Caco-2 (cell line): ENCODE data around the gene FLOT2. TPM values are rescaled to one million over a fixed set of nuclear protein-coding genes. Genes with fewer than 3 reads are reported as not detected.
A peak's percentile ranks its signal among the peaks of the same experiment; 100 is the strongest.

Experiments used
- BruUV-seq: library from RNA; stranded (reverse); fragments of 400-500 nt; replicated peaks from 2 replicates; lab custom pipeline; 2021; lab: Mats Ljungman, UMichigan
- CTCF ChIA-PET: fragments of 300-600 bp; sonication (Branson Sonifier 250); formaldehyde crosslinking; loops from one replicate; lab custom pipeline; 2022; ENCODE audit warnings: antibody characterized with exemption; lab: Charles Lee
- POLR2A ChIA-PET: fragments of 300-600 bp; sonication (Branson Sonifier 250); formaldehyde crosslinking; loops from one replicate; lab custom pipeline; 2022; ENCODE audit warnings: antibody characterized with exemption; lab: Charles Lee
- DNase-seq, 2 experiments: peaks; one replicate each; pipeline versions ENCODE4 v3.0.0 to v3.0.0-alpha.2; 2020 to 2022
- H3K27me3 ChIP-seq: replicated peaks from 2 replicates; pipeline ENCODE4 v1.6.0; 2011; ENCODE audit warnings: low read length; ENCODE audit not compliant: control insufficient read depth, insufficient read depth
- H3K36me3 ChIP-seq: 2 replicates; pipeline ENCODE4 v1.5.1; 2011; ENCODE audit warnings: low read length; ENCODE audit not compliant: control insufficient read depth, insufficient read depth
- H3K4me1 ChIP-seq: fragments of 250-450 bp; sonication (Bioruptor Pico); 2 replicates; pipeline ENCODE4 v1.5.1; 2020; ENCODE audit warnings: mild to moderate bottlenecking
- H3K4me3 ChIP-seq: 2 replicates; pipeline ENCODE4 v1.5.1; 2011; ENCODE audit warnings: low read depth, mild to moderate bottlenecking, control low read depth, low read length
- H3K9me3 ChIP-seq: fragments of 250-450 bp; sonication (Bioruptor Pico); 2 replicates; pipeline ENCODE4 v1.5.1; 2020; ENCODE audit warnings: mild to moderate bottlenecking, moderate library complexity
- H3K27ac Mint-ChIP-seq: one replicate; pipeline ENCODE4 v1.8.0; 2022; ENCODE audit warnings: mixed read lengths; ENCODE audit not compliant: unreplicated experiment
- H3K27me3 Mint-ChIP-seq: one replicate; pipeline ENCODE4 v1.8.0; 2022; ENCODE audit warnings: mixed read lengths; ENCODE audit not compliant: insufficient read depth, unreplicated experiment
- H3K36me3 Mint-ChIP-seq: one replicate; pipeline ENCODE4 v1.8.0; 2022; ENCODE audit warnings: mild to moderate bottlenecking, mixed read lengths; ENCODE audit not compliant: insufficient read depth, unreplicated experiment
- H3K4me1 Mint-ChIP-seq: one replicate; pipeline ENCODE4 v1.8.0; 2022; ENCODE audit warnings: low read depth, mixed read lengths; ENCODE audit not compliant: unreplicated experiment
- H3K4me3 Mint-ChIP-seq: one replicate; pipeline ENCODE4 v1.8.0; 2022; ENCODE audit warnings: mild to moderate bottlenecking, moderate library complexity, mixed read lengths; ENCODE audit not compliant: unreplicated experiment
- H3K9me3 Mint-ChIP-seq: one replicate; pipeline ENCODE4 v1.8.0; 2022; ENCODE audit warnings: mixed read lengths; ENCODE audit not compliant: unreplicated experiment
- intact Hi-C: fragments of 100-400 bp; cut with micrococcal nuclease; formaldehyde crosslinking; loops from one replicate; pipeline ENCODE4 v1.10.0; 2022; ENCODE audit not compliant: unreplicated experiment
- total RNA-seq: library from RNA; stranded (reverse); gene quantifications from 2 replicates; pipeline ENCODE4 v1.2.3, GENCODE V29; 2022
- TF ChIP-seq, protein P1 (sequence below), 2 experiments: fragments of 200-600 bp in 1 of 2; IDR thresholded peaks; 1 replicate in 1 of 2; 2 replicates in 1 of 2; pipeline versions ENCODE4 v1.5.1 to v1.8.0; 2011 to 2022; ENCODE audit warnings: antibody characterized with exemption in 1 of 2, control low read depth in 1 of 2, inconsistent platforms in 1 of 2, low read depth in 1 of 2, low read length in 1 of 2, mild to moderate bottlenecking in 1 of 2, moderate library complexity in 1 of 2; ENCODE audit not compliant: insufficient read depth in 1 of 2, severe bottlenecking in 1 of 2, unreplicated experiment in 1 of 2

The FLOT2 gene
- total RNA-seq, 1 experiment from 2014 or later = 189 TPM

DNA sequence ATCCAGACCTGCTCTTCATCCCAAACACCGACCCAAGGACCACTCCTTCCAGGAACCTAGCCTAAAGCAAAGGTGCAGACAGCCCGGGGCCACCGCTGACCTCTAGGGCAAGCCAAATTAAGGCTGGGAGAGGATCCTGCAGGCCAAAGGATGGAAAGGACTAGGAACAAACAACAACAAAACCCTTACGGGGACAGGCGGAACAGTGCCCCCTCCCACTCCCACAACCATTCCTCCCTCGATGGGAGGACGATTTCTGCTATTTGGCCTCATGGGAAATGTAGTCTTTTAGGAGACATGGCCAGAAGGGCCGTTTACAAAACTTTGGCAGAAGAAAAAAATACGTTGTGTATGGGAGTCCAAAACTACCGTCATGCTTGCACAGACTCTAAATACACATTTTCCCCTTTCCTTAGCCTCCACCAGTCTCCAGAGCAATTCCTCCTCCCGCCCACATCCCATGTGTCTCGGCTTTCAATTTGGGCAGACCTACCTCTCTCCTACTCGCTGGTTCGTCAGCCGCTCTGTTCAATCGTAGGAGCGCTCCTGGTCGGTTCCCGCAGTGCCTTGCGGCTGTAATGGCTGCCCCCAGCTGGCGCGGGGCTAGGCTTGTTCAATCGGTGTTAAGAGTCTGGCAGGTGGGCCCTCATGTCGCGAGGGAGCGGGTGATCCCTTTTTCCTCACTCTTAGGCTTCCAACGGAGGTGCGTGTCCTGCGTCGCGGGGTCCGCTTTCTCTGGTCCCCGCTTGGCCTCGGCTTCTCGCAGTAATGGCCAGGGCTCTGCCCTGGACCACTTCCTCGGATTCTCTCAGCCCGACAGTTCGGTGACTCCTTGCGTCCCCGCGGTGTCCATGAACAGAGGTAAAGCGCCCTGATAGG, 42.8 kb downstream of the FLOT2 start, which contains the start of gene ERAL1:
Gene ERAL1, plus strand, starts transcription at position 560 of the 879 bp plus-strand sequence. Its CDS starts 19 bp downstream, at position 579.
- TF ChIP-seq, protein P1, sequence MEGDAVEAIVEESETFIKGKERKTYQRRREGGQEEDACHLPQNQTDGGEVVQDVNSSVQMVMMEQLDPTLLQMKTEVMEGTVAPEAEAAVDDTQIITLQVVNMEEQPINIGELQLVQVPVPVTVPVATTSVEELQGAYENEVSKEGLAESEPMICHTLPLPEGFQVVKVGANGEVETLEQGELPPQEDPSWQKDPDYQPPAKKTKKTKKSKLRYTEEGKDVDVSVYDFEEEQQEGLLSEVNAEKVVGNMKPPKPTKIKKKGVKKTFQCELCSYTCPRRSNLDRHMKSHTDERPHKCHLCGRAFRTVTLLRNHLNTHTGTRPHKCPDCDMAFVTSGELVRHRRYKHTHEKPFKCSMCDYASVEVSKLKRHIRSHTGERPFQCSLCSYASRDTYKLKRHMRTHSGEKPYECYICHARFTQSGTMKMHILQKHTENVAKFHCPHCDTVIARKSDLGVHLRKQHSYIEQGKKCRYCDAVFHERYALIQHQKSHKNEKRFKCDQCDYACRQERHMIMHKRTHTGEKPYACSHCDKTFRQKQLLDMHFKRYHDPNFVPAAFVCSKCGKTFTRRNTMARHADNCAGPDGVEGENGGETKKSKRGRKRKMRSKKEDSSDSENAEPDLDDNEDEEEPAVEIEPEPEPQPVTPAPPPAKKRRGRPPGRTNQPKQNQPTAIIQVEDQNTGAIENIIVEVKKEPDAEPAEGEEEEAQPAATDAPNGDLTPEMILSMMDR (IDR thresholded peaks at IDR 0.05; ENCODE audit: insufficient read depth in 1 of 2, low read depth in 1 of 2, low read length in 1 of 2, severe bottlenecking in 1 of 2, unreplicated experiment in 1 of 2) = no peak
- Histone ChIP-seq H3K9me3 (no peaks in the 10 kb centered on the region), H3K27me3 (no peaks in the 10 kb centered on the region), H3K4me1 (no peaks in the 10 kb centered on the region), H3K36me3 (peaks cover 4% of the 10 kb centered on the region), H3K4me3 (peak within 1 kb of the TSS; percentile 86)
- no peaks in the 10 kb centered on the region for H3K27me3 Mint-ChIP-seq
- H3K27ac Mint-ChIP-seq = peak within 1 kb of the TSS; percentile 82
- H3K9me3 Mint-ChIP-seq = no peaks in the 10 kb centered on the region
- H3K4me3 Mint-ChIP-seq = peak within 1 kb of the TSS; percentile 93
- H3K4me1 Mint-ChIP-seq = no peaks in the 10 kb centered on the region
- POLR2A ChIA-PET = no interaction called here
- peak; percentile 87 to 88 for DNase-seq
- intact Hi-C loops = no loop called here
- BruUV-seq = no TSS peak
- CTCF ChIA-PET = interaction anchor here (0.5 to 1.2 kb wide), 3 partner anchors 24 to 32 kb away, joined by 4 to 9 read pairs (median 7); no protein-coding TSS in a partner anchor
- H3K36me3 Mint-ChIP-seq = peaks cover 34% of the 10 kb centered on the region

DNA sequence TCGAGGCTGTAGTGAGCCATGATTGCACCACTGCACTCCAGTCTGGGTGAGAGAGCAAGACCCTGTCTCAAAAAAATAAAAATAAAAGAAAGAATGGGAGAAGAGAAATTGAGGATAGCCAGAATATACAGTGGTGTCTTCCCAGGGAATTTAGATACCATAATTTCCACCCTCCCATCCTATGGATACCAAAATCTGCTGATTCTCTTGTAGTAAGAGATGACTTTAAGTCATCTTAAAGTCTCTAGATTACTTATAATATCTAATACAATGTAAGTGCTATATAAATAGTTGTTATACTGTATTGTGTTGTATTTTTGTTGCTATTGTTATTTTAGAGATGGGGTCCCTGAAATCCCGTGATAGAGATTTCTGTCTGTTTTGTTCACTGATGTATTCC, 44.2 kb downstream of the FLOT2 start:
- Mint-ChIP-seq H3K4me1 (no peaks in the 10 kb centered on the region), H3K9me3 (no peaks in the 10 kb centered on the region), H3K4me3 (no peak overlapping the region), H3K36me3 (peaks cover 20% of the 10 kb centered on the region), H3K27ac (no peak overlapping the region), H3K27me3 (no peaks in the 10 kb centered on the region)
- no peak for DNase-seq
- CTCF ChIA-PET = no interaction called here
- no peaks in the 10 kb centered on the region for H3K4me1 ChIP-seq
- intact Hi-C loops = no loop called here
- no peak overlapping the region for H3K4me3 ChIP-seq
- TF ChIP-seq, protein P1 (IDR thresholded peaks at IDR 0.05; ENCODE audit: insufficient read depth in 1 of 2, low read depth in 1 of 2, low read length in 1 of 2, severe bottlenecking in 1 of 2, unreplicated experiment in 1 of 2) = no peak
- POLR2A ChIA-PET = no interaction called here
- peaks cover 2% of the 10 kb centered on the region; the same call in 1 of the 2 replicates for H3K36me3 ChIP-seq
- H3K9me3 ChIP-seq = no peaks in the 10 kb centered on the region
- no TSS peak for BruUV-seq
- no peaks in the 10 kb centered on the region for H3K27me3 ChIP-seq

DNA sequence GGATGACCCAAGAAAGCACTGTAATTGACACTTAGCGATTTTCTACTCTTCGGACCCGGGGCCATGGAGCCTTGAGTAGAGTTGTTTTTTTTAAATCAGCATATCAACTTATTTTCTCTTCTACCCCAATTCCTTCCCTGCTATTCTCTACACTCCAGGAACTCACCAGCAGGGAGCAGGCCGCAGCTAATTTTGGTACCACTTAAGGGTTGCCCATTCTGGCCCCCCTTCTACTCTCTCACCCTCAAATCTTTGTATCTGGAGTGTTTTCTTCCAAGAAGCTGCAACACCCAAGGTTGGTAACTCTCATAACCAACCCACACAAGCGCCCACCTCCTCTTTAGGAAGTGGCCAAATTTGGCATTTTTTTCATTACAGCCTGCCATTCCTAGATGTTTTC, 48.3 kb downstream of the FLOT2 start:
- no peak overlapping the region for H3K4me3 Mint-ChIP-seq
- CTCF ChIA-PET = interaction anchor here (0.9 to 1.4 kb wide), 3 partner anchors 14 to 86 kb away, joined by 3 to 8 read pairs (median 4); no protein-coding TSS in a partner anchor
- no peaks in the 10 kb centered on the region for H3K36me3 ChIP-seq
- no TSS peak for BruUV-seq
- no peak overlapping the region for H3K4me3 ChIP-seq
- DNase-seq = no peak
- H3K4me1 Mint-ChIP-seq = no peaks in the 10 kb centered on the region
- H3K27me3 ChIP-seq = no peaks in the 10 kb centered on the region
- no peaks in the 10 kb centered on the region for H3K9me3 Mint-ChIP-seq
- H3K4me1 ChIP-seq = no peaks in the 10 kb centered on the region
- intact Hi-C loops = no loop called here
- TF ChIP-seq, protein P1 (IDR thresholded peaks at IDR 0.05; ENCODE audit: insufficient read depth in 1 of 2, low read depth in 1 of 2, low read length in 1 of 2, severe bottlenecking in 1 of 2, unreplicated experiment in 1 of 2) = peak in 1 of 2 experiments; percentile 15
- H3K36me3 Mint-ChIP-seq = no peaks in the 10 kb centered on the region
- no peak overlapping the region for H3K27ac Mint-ChIP-seq
- POLR2A ChIA-PET = no interaction called here
- no peaks in the 10 kb centered on the region for H3K9me3 ChIP-seq
- no peaks in the 10 kb centered on the region for H3K27me3 Mint-ChIP-seq
